ENCODE data around the gene FAM222B. TPM values are rescaled to one million over a fixed set of nuclear protein-coding genes. Genes with fewer than 3 reads are reported as not detected.

FAM222B gene
- total RNA-seq, 1 donor, result 6.9 TPM

DNA sequence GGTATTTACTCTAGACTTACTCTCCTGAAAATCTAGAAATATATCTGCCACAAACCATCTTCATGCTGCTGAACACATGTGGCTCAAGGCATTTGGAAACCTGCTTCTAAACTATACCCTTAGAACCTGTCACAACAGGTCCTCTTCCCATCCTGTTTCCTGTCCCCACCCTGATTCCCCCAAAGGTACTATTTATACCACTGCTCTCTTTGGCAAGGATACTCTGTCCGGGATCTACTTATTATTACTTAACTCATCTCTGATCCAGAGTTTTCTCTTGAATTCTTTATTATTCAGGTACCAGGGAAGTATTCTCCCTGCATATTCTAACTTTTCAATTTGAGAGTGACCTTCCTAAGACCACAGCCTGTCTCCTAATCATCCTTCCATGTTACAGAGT lies 65.4 kb downstream of the FAM222B start:
- no peak for DNase-seq (ENCODE audit: low read depth)
- TF ChIP-seq, protein P1, sequence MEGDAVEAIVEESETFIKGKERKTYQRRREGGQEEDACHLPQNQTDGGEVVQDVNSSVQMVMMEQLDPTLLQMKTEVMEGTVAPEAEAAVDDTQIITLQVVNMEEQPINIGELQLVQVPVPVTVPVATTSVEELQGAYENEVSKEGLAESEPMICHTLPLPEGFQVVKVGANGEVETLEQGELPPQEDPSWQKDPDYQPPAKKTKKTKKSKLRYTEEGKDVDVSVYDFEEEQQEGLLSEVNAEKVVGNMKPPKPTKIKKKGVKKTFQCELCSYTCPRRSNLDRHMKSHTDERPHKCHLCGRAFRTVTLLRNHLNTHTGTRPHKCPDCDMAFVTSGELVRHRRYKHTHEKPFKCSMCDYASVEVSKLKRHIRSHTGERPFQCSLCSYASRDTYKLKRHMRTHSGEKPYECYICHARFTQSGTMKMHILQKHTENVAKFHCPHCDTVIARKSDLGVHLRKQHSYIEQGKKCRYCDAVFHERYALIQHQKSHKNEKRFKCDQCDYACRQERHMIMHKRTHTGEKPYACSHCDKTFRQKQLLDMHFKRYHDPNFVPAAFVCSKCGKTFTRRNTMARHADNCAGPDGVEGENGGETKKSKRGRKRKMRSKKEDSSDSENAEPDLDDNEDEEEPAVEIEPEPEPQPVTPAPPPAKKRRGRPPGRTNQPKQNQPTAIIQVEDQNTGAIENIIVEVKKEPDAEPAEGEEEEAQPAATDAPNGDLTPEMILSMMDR (IDR thresholded peaks at IDR 0.05; ENCODE audit: insufficient read depth, low read depth, low read length), result no peak
- H3K4me3 ChIP-seq (ENCODE audit: low read depth, low read length), result no peak overlapping the region

DNA sequence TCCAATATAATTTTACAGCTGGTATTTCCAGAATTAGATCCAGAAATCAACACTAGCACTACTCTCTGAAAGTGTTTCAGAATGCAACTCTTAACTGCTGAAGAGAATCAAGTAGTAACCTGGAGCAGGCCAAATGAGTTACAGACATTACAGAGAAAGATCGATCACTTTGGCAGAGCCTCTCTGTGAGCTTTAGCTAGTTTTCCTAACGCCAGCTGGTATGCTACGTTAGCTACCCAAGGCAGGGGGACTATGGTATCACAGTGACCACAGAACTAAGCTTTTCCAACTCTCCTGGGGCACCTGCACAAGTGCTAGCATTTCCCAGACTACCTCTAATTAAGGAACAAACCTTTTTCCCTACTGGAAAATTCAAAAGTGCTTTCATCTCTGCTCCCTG lies 68.4 kb downstream of the FAM222B start:
- DNase-seq (ENCODE audit: low read depth), result no peak
- TF ChIP-seq, protein P1 (IDR thresholded peaks at IDR 0.05; ENCODE audit: insufficient read depth, low read depth, low read length), result no peak
- no peak overlapping the region for H3K4me3 ChIP-seq (ENCODE audit: low read depth, low read length)

DNA sequence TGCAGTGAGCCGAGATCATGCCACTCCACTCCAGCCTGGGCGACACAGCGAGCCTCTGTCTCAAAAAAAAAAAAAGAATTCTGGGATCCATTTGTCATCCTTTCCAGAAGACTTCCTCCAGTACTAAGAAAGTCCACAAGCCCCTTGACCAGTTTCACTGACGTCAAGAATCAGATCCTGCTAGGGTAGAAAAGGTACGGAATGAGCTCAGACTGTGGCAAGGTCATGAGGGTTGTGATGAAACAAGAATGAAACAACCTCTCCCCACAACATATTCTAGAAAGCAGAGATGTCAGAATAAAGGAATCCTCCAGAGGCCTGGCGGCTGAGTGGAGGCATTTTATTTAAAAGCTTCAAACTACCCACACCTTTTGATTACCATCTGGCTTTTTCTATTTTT lies 68.9 kb downstream of the FAM222B start:
- no peak overlapping the region for H3K4me3 ChIP-seq (ENCODE audit: low read depth, low read length)
- TF ChIP-seq, protein P1 (IDR thresholded peaks at IDR 0.05; ENCODE audit: insufficient read depth, low read depth, low read length), result no peak
- DNase-seq (ENCODE audit: low read depth), result no peak

DNA sequence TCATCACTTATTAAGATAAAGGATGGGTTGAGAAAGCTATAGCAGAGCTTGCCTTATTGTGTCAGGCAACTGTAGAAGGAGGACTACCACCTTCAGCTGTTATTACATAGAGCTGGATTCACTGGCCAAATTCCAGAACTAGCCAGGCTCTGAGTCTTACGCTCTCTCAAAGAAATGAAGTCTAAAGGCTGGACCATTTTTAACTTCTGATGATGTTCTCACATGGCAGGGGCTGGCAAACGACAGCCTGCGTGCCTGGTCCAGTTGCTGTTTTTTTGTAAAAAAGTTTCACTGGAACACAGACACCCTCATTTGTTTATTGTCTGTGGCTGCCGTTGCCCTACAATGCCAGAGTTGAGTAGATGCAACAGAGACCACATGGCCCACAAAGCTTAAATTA lies 77.6 kb downstream of the FAM222B start:
- DNase-seq (ENCODE audit: low read depth), result no peak
- no peak overlapping the region for H3K4me3 ChIP-seq (ENCODE audit: low read depth, low read length)
- TF ChIP-seq, protein P1 (IDR thresholded peaks at IDR 0.05; ENCODE audit: insufficient read depth, low read depth, low read length), result no peak

DNA sequence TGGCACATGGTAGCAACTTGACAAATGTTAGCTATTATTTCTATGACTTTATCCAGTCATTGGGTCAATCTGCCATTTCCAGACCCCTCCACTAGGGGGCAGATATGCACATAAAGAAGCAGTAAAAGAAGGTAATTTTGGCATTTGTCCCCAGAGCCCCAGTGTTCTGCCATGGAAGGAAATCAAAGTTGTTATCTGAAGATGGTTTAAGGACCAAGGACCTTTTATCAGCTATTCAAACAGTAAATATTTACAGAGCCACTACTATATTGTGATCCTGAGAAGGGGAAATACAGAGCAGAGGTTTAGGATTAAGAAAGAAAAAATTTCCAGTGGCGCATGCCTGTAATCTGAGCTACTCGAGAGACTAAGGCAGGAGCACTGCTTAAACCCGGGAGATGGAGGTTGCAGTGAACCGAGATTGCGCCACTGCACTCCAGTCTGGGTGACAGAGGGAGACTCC lies 78.8 kb downstream of the FAM222B start:
- no peak overlapping the region for H3K4me3 ChIP-seq (ENCODE audit: low read depth, low read length)
- peak; percentile 83 for DNase-seq (ENCODE audit: low read depth)
- TF ChIP-seq, protein P1 (IDR thresholded peaks at IDR 0.05; ENCODE audit: insufficient read depth, low read depth, low read length), result peak; percentile 82

DNA sequence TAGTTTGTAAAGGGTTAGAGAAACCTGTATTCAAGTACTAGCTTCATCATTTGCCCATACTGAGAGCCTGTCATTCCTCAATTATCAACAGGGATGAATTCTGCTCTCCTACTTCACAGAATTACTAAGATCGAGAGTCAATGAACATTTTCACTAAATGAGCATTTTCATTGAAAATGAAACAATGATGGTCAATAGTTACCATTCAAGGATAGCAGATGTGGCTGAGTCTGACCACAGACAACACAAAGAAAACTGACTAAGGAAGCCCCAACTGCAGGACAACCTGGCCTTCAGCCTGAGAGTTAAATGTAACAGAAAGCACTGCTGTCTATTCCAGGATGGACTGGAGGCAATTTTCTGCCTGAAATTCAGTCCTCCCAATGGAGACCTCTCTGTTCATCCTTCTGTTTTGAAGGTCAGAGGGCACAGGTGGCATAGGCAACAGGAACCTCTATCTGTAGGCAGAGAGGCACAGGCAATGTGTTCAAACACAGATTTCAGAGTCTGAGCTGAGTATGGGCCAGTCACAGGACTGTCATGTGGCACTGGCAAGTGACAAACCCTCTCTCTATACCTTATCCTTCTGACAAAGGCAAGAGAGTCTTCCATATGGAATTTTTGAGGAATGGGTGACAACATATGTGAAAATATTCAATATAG lies 79.3 kb downstream of the FAM222B start:
- TF ChIP-seq, protein P1 (IDR thresholded peaks at IDR 0.05; ENCODE audit: insufficient read depth, low read depth, low read length), result no peak
- no peak for DNase-seq (ENCODE audit: low read depth)

More for the DNA sequence above, 79.3 kb downstream of the FAM222B start:
- no peak overlapping the region for H3K4me3 ChIP-seq (ENCODE audit: low read depth, low read length)

Data from fibroblast of villous mesenchyme (primary cell).